ENCODE results near the gene CCDC124.
"Not testable (repeated sequence)": the region's sequence is repeated elsewhere in the genome, so short reads cannot be mapped to it uniquely, and the experiment has no call there.

CCDC124 gene, protein sequence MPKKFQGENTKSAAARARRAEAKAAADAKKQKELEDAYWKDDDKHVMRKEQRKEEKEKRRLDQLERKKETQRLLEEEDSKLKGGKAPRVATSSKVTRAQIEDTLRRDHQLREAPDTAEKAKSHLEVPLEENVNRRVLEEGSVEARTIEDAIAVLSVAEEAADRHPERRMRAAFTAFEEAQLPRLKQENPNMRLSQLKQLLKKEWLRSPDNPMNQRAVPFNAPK

DNA sequence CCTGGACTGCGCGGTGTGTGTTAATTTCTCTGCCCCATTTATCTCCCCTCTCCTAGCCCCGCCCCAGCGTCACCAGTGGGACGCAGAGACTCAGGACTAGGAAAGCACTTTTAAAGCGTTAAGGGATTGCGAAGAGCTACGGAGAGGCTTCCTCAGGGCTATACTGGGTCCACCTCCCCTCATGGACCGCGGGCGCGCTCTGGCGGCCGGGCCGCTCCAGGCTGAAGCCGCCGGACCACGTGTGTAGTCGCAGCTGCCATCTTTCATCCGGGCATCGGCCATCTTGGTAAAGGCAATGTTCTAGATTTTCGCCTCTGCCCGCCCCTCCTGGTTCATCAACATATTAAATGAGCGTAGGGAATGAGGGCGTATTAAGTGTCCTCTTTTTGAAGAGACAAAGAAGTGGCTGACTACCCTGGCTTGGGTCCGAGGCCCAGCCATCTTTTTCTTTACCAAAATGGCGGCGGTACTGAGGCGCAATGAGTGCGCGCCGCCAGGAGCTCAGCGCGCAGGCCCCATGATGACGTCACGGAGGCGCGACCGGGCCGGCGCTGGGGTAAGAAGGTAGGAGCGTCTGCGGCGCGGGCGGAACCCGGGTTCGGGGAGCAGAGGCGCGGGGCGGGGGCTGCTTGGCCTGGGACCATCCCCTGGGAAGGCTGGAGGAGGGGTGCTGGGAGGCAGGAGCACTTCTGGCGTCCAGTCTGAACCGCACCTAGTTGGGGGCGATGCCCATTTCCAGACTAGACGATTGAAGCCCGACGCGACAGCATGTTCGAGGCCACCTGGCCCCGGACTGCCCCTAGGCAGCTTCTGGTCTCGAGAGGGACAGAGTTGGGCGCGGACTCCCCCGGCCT, at the start of gene CCDC124:
Gene CCDC124, plus strand, starts transcription at position 531 of the 854 bp plus-strand sequence. CDS start 3,406 bp downstream, outside the sequence.
- H3K4me3 ChIP-seq (ENCODE audit: low read length), result peak within 1 kb of the TSS; percentile 81
- peaks cover 17% of the 10 kb centered on the region for H3K4me1 ChIP-seq (ENCODE audit: control insufficient read depth, low read length)
- peaks cover 2% of the 10 kb centered on the region; the same call in 1 of the 2 replicates for H3K36me3 ChIP-seq (ENCODE audit: control insufficient read depth, low read length)
- no peaks in the 10 kb centered on the region for H3K9me3 ChIP-seq (ENCODE audit: control insufficient read depth, insufficient read depth, low read length)
- no peaks in the 10 kb centered on the region for H3K27me3 ChIP-seq (ENCODE audit: control insufficient read depth, low read length)
- H3K27ac ChIP-seq (ENCODE audit: low read depth, low read length), result peak within 1 kb of the TSS; percentile 63
- peaks cover 24% of the 10 kb centered on the region for H3K79me2 ChIP-seq (ENCODE audit: control insufficient read depth, low read length)
- H3K9me2 ChIP-seq (replicated peaks; ENCODE audit: control insufficient read depth, low read length), result no peaks in the 10 kb centered on the region
- peak within 1 kb of the TSS; percentile 96 for H3K4me2 ChIP-seq (ENCODE audit: low read length)
- H3F3A ChIP-seq (ENCODE audit: control insufficient read depth, insufficient read depth), result no peaks in the 10 kb centered on the region
- no peaks in the 10 kb centered on the region for H4K20me1 ChIP-seq (ENCODE audit: control insufficient read depth, insufficient read depth, low read depth, low read length)
- TF ChIP-seq CTCF (IDR thresholded peaks at IDR 0.05; ENCODE audit: low read depth, low read length, poor library complexity, severe bottlenecking) (peak; percentile 92), EZH2phosphoT487 (IDR thresholded peaks at IDR 0.05; ENCODE audit: borderline replicate concordance, low read length) (no peak)

DNA sequence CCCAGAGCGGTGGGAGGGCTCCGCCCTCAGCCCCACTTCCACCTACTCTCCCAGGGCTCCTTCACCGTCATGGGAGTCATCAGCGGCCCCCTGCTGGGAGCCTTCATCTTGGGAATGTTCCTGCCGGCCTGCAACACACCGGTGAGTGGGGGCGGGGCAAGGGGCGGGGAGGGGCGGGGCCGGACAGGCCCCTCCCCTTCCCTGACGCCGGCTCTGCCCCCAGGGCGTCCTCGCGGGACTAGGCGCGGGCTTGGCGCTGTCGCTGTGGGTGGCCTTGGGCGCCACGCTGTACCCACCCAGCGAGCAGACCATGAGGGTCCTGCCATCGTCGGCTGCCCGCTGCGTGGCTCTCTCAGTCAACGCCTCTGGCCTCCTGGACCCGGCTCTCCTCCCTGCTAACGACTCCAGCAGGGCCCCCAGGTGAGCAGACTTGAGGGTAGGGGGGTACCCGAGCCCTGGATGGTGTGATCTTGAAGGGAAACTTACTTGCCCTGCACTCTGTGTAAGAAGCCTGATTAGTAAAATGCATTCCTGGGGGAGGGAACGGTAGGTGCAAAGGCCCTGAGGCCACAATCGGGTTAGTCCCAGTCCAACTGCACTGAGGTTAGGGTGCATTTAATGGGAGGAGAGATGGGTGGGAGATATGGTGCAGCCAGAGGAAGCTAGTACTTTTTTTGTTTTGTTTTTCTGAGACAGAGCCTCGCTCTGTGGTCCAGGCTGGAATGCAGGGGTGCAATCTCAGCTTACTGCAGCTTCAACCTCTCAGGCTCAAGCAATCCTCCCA, 49.0 kb upstream of the CCDC124 start:
- H4K20me1 ChIP-seq (ENCODE audit: control insufficient read depth, insufficient read depth, low read depth, low read length), result no peaks in the 10 kb centered on the region
- no peaks in the 10 kb centered on the region for H3K9me3 ChIP-seq (ENCODE audit: control insufficient read depth, insufficient read depth, low read length)
- no peaks in the 10 kb centered on the region for H3K27me3 ChIP-seq (ENCODE audit: control insufficient read depth, low read length)
- 0 out of 2 replicates have a peak, but pooled peaks cover 2% of the 10 kb centered on the region for H3F3A ChIP-seq (ENCODE audit: control insufficient read depth, insufficient read depth)
- peaks cover 11% of the 10 kb centered on the region for H3K4me1 ChIP-seq (ENCODE audit: control insufficient read depth, low read length)
- no peaks in the 10 kb centered on the region for H3K36me3 ChIP-seq (ENCODE audit: control insufficient read depth, low read length)
- no peak overlapping the region for H3K4me2 ChIP-seq (ENCODE audit: low read length)
- no peak overlapping the region for H3K27ac ChIP-seq (ENCODE audit: low read depth, low read length)
- no peak overlapping the region for H3K4me3 ChIP-seq (ENCODE audit: low read length)
- no peak for TF ChIP-seq CTCF (IDR thresholded peaks at IDR 0.05; ENCODE audit: low read depth, low read length, poor library complexity, severe bottlenecking)
- no peak for TF ChIP-seq EZH2phosphoT487 (IDR thresholded peaks at IDR 0.05; ENCODE audit: borderline replicate concordance, low read length)
- H3K9me2 ChIP-seq (replicated peaks; ENCODE audit: control insufficient read depth, low read length), result no peaks in the 10 kb centered on the region
- H3K79me2 ChIP-seq (ENCODE audit: control insufficient read depth, low read length), result no peaks in the 10 kb centered on the region

DNA sequence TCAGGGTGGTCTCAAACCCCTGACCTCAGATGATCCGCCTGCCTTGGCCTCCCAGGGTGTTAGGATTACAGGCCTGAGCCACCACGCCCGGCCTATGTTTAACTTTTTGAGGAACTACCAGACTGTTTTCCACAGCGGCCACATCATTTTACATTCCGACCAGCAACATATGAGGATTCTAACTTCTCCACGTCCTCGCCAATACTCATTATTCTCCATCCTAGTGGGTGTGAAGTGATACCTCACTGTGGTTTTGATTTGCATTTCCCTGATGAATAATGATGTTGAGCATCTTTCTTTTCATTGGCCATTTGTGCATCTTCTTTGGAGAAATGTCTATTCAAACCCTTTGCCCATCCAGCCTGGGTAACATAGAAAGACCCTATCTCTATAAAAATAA, 46.3 kb upstream of the CCDC124 start:
- H3K9me3 ChIP-seq (ENCODE audit: control insufficient read depth, insufficient read depth, low read length), result no peaks in the 10 kb centered on the region
- no peak overlapping the region for H3K4me3 ChIP-seq (ENCODE audit: low read length)
- no peaks in the 10 kb centered on the region for H3K27me3 ChIP-seq (ENCODE audit: control insufficient read depth, low read length)
- H3K79me2 ChIP-seq (ENCODE audit: control insufficient read depth, low read length), result no peaks in the 10 kb centered on the region
- no peak overlapping the region for H3K27ac ChIP-seq (ENCODE audit: low read depth, low read length)
- no peaks in the 10 kb centered on the region for H3K36me3 ChIP-seq (ENCODE audit: control insufficient read depth, low read length)
- peaks cover 11% of the 10 kb centered on the region for H3K4me1 ChIP-seq (ENCODE audit: control insufficient read depth, low read length)
- H3K4me2 ChIP-seq (ENCODE audit: low read length), result no peak overlapping the region
- 0 out of 2 replicates have a peak, but pooled peaks cover 2% of the 10 kb centered on the region for H3F3A ChIP-seq (ENCODE audit: control insufficient read depth, insufficient read depth)
- no peak for TF ChIP-seq CTCF (IDR thresholded peaks at IDR 0.05; ENCODE audit: low read depth, low read length, poor library complexity, severe bottlenecking)
- no peak for TF ChIP-seq EZH2phosphoT487 (IDR thresholded peaks at IDR 0.05; ENCODE audit: borderline replicate concordance, low read length)
- no peaks in the 10 kb centered on the region for H4K20me1 ChIP-seq (ENCODE audit: control insufficient read depth, insufficient read depth, low read depth, low read length)
- H3K9me2 ChIP-seq (replicated peaks; ENCODE audit: control insufficient read depth, low read length), result no peaks in the 10 kb centered on the region

- H3K4me1 ChIP-seq (ENCODE audit: control insufficient read depth, low read length), result peaks cover 11% of the 10 kb centered on the region
- H3K27me3 ChIP-seq (ENCODE audit: control insufficient read depth, low read length); H3K4me3 ChIP-seq (ENCODE audit: low read length); H3F3A ChIP-seq (ENCODE audit: control insufficient read depth, insufficient read depth); H3K4me2 ChIP-seq (ENCODE audit: low read length); H3K27ac ChIP-seq (ENCODE audit: low read depth, low read length); H3K79me2 ChIP-seq (ENCODE audit: control insufficient read depth, low read length); H3K9me2 ChIP-seq (replicated peaks; ENCODE audit: control insufficient read depth, low read length); H3K9me3 ChIP-seq (ENCODE audit: control insufficient read depth, insufficient read depth, low read length); H3K36me3 ChIP-seq (ENCODE audit: control insufficient read depth, low read length); H4K20me1 ChIP-seq (ENCODE audit: control insufficient read depth, insufficient read depth, low read depth, low read length): not testable (repeated sequence)
Observed at GRCh38 chr19:17887221-17887620, 45.6 kb upstream of the CCDC124 start.
